Measurements from ENCODE around the gene DOCK7.
"Not testable (repeated sequence)": the region's sequence is repeated elsewhere in the genome, so short reads cannot be mapped to it uniquely, and the experiment has no call there.

Gene DOCK7

DNA sequence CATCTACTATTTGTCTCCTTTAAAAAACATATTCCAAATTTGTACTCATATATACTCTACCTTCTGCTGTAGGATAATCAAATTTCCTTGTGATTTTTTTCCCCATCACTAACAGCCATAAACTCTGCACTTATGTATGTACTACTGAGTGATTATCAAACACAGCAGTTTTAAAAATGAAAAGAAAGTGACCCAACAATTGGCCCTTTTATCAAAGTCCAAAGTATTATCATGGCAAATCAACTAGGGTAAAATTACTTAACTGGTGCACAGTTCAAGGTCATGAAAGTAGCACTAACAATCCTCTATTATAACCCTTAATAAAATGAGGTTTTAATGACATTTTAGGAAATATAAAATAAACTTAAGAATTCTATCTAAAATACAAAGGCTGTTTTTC lies 79.3 kb downstream of the DOCK7 start:
- no peak for DNase-seq (ENCODE audit: low read depth)

DNA sequence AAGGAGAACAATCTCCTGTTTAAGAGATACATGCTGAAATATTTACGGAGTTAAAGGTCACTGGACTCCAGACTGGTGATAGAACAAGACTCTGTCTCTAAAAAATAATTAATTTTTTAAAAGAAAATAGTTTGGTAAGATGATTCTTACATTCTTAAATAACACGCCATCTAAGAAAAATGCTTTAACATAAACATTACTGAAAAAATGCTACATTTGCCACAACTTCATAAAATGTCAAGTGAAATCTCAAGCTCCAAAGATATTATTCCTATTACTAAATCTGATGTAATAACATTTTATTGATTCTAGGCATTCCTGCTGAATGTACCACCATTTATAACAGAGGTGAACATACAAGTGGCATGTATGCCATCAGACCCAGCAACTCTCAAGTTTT lies 86.7 kb downstream of the DOCK7 start:
- DNase-seq (ENCODE audit: low read depth): no peak

DNA sequence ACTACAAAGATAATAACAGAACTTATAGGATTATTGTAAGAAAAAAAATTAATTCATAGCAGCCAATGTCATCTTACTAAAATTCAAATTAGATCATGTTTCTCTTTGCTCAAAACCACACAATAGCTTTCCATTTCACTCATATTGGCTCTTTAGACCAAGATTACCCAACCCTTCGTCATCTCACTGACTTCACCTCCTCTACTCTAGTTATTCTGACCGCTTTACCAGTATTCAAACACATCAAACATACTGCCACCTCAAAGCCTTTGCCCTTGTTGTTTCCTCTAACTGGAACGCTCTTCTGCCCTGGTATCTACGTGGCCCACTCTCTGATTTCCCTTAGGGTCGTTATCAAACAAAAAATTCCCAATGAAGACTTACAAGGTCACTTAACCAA lies 89.1 kb downstream of the DOCK7 start:
- no peak for DNase-seq (ENCODE audit: low read depth)

DNA sequence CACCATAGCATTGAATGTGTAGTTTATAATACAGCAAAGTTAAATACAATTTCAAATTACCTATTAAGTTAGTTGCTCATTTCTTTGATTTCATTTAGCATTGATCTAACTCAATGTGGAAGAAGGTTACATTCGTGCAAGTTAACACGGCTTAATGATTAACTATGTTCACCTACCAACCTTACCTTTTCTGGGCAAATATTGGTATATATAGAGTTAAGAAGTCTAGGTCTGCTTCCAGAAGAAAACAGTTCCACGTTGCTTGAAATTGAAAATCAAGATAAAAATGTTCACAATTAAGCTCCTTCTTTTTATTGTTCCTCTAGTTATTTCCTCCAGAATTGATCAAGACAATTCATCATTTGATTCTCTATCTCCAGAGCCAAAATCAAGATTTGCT lies 90.9 kb downstream of the DOCK7 start, which contains the start of gene ANGPTL3:
Gene ANGPTL3 (plus strand): TSS at position 240 of the 400 bp plus-strand sequence. CDS start 47 bp downstream, at position 287.
- no peak for DNase-seq (ENCODE audit: low read depth)

DNA sequence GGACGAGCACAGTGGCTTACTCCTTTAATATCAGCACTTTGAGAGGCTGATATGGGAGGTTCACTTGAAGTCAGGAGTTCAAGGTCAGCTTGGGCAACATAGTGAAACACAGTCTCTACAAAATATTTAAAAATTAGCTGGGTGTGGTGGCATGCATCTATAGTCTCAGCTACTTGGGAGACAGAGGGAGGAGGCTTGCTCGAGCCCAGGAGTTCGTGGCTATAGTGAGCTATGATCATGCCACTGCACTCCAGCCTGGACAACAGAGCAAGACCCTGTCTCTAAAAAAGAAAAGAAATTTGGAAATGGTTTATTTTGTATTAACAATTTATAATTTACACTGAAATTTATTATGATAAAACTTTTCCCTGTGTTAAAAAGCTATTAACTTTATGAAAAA lies 92.5 kb downstream of the DOCK7 start:
- no peak for DNase-seq (ENCODE audit: low read depth)

DNA sequence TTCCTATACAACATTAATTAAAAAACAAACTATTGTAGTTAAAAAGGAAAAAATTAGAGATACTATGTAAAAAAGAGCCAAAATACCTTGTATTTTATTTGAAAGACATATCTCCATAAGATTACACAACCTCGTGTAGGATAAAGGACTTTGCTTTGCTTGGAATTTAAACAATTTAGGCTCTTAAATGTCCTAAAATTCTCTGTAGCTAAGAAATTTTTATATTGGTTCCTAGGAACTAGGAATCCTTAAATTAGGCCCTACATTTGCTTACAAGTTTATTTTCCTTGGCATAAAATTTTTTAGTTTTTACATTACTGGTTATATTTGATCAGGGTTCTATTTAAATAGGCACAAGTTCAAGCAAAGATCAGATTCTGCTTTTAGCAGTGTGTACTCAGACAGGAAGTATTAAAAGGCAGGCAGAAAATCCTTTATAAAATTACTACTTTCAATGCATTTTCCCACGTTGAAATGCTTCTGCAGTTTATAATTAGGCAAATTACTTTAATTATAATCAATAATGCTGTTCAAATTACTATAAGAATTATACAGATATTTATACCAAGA lies 94.3 kb downstream of the DOCK7 start:
- no peak for DNase-seq (ENCODE audit: low read depth)

DNA sequence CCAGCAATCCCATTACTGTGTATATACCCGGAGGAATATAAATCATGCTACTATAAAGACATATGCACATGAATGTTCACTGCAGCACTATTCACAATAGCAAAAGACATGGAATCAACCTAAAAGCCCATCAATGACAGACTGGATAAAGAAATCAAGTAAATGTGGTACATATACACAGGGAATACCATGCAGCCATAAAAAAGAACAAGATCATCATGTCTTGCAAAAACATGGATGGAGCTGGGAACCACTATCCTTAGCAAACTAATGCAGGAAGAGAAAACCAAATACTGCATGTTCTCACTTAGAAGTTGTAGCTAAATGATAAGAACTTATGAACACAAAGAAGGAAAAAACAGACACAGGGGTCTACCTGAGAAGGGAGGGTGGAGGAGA lies 97.2 kb downstream of the DOCK7 start:
- DNase-seq (ENCODE audit: low read depth): no peak

DNA sequence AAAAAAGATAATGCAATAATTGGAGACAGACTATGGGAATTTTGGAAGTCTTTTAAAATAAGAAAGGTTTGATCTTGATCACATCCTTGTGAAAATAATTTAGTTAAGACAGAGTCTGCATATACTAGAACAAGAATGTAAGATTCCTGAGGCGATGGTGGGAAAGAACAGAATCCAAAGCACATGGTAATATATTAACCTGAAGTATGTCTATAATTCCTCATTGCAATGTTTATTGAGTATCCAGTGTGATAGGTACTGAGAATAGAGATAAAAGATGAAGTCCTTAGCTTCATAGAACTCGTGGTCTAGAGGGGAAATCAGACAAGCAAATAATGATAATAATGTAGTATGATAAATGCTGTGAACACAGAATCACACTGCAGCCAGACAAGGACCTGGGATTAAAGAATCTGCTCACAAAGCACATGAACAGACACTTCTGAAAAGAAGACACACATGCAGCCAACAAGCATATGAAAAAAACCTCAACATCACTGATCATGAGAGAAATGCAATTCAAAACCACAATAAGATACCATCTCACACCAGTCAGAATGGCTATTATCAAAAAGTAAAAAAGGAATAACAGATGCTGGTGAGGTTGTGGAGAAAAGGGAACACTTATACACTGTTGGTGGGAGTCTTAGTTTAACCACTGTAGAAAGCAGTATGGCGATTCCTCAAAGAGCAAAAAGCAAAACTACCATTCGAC lies 97.8 kb downstream of the DOCK7 start:
- no peak for DNase-seq (ENCODE audit: low read depth)

DNA sequence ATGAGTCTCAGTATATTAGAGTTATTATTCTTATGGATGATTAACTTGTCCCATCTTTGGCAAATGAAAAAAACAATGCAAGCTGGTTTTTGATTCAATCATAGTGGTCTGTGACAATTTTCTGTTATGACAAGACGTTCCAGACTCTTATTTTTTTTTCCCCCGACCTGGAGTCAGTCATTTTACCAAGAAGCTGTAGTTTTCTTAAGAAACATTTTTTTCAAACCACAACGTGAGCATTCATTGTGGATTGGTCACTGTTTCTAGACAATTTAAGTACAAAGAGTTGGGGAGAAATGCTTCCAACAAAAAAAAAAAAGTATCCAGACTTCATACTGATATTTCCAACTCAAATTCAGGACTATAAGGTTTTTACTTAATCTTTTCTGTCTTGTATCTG lies 98.9 kb downstream of the DOCK7 start:
- no peak for DNase-seq (ENCODE audit: low read depth)

DNA sequence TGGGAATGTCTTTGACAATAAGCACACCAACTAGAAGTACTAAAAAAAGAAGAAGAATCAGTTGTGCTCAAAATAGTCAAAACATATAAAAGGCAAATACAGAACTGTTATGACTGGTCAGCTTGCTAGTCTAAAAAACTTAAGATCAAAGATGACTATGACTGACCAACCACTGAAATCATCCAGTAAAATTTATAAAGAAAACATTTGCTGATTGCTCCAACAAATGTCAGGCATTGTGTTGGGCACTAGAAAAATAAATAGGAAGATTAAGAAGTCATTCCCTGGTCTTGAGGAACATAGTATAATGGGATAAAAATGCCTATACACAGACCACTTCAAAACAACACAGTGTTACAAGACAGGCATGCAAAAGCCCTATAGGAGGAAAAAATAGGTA lies 100.2 kb downstream of the DOCK7 start:
- DNase-seq (ENCODE audit: low read depth): no peak

DNA sequence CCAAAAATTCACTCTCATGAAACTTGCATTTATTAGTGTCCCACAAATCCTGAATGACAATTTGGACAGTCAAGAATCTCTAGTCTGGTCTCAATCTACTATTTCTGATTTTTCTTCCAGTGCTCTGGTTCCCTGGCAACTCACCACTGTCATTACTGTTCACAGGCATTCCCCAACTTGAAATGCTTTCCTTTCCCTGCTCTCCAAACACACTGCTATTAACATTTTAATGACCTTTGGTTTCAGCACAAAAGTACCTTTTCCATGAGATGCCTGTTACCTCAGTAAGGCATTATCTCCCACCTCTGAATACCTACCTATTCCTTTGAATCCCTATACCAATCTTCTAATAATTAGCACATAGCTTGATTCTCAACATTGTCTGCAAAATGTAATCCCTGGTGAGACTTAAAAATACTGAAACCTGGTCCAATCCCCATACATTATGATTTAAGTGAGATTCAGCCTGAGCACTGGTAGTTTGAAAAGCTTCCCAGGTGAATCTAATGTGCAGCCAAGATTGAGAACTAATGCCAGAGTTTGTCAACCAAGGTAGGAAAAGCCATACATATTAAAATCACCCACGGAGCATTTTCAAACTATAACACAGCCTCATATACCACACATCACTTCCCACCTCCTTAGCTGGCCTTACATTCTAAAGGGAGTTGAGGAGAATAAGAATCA lies 102.6 kb downstream of the DOCK7 start:
- DNase-seq (ENCODE audit: low read depth): no peak

DNA sequence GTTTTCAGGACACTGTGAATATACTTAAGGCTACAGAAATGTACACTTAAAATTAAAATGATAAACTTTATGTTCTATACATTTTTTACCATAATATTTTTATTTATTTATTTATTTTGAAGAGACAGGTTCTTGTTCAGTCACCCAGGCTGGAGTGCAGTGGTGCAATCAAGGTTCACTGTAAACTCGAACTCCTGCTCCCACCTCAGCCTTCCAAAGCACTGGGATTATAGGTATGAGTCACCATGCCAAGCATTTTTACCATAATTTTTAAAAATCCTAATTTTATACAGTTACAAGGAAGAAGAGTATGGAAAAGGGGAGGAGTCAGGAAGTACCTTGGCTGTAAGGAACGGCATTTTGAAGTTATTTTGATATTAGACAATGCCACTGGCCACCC lies 114.5 kb downstream of the DOCK7 start:
- no peak for DNase-seq (ENCODE audit: low read depth)

DNA sequence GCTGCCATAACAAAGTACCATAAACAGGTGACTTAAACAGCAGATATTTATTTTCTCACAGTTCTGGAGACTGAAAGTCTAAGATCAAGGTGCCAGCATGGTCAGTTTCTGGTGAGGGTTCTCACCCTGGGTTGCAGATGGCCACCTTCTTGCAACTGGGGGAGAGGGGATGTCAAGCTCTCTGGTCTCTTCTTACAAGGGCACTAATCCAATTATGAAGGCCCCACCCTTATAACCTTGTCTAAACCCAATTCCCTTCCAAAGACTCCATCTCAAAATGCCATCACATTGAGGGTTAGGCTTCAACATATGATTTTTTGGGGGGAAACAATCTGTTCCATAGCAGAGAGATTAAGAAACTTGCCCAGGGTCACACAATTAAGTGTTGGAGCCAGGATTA lies 115.7 kb downstream of the DOCK7 start:
- no peak for DNase-seq (ENCODE audit: low read depth)

DNA sequence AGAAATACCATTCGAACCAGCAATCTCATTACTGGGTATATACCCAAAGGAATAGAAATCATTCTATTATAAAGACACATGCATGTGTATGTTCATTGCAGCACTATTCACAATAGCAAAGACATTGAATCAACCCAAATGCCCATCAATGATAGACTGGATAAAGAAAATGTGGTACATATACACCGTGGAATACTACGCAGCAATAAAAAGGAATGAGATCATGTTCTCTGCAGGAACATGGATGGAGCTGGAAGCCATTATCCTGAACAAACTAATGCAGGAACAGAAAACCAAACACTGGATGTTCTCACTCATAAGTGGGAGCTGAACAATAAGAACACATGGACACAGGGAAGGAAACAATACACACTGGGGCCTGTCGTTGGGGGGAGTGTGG lies 116.7 kb downstream of the DOCK7 start:
- not testable (repeated sequence) for DNase-seq (ENCODE audit: low read depth)

DNA sequence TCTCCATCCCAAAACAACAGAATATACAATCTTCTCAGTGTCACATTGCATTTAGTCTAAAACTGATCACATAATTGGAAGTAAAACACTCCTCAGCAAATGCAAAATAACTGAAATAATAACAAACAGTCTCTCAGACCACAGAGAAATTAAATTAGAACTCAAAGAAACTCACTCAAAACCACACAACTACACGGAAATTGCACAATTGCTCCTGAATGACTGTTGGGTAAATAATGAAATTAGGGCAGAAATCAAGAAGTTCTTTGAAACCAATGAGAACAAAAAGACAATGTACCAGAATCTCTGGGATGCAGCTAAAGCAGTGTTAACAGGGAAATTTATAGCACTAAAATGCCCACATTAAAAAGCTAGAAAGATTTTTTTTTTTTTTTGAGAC lies 120.3 kb downstream of the DOCK7 start:
- not testable (repeated sequence) for DNase-seq (ENCODE audit: low read depth)

DNA sequence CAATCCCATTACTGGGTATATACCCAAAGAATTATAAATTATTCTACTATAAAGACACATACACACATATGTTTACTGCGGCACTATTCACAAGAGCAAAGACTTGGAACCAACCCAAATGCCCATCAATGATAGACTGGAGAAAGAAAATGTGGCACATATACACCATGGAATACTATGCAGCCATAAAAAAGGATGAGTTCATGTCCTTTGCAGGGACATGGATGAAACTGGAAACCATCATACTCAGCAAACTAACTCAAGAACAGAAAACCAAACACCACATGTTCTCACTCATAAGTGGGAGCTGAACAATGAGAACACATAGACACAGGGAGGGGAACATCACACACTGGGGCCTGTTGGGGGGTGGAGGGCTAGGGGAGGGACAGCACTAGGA lies 121.0 kb downstream of the DOCK7 start:
- DNase-seq (ENCODE audit: low read depth): not testable (repeated sequence)

DNA sequence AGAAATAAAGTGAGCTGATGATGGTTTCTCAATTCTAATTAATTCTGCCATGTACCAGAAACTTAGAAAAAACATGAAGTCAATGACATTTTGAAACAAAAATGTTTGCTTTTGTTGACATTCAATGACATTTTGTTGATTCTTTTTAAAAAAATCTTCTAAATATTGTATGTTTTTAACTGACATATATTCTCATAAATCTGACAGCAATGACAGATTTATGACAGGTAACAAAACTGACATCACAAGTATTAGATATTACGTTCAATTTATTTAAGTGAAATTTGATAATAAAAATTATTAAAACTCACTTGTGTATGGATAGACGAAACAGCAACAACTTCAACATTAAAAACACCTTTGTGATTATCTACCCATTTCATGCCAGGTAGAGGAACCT lies 126.9 kb downstream of the DOCK7 start:
- DNase-seq (ENCODE audit: low read depth): no peak

DNA sequence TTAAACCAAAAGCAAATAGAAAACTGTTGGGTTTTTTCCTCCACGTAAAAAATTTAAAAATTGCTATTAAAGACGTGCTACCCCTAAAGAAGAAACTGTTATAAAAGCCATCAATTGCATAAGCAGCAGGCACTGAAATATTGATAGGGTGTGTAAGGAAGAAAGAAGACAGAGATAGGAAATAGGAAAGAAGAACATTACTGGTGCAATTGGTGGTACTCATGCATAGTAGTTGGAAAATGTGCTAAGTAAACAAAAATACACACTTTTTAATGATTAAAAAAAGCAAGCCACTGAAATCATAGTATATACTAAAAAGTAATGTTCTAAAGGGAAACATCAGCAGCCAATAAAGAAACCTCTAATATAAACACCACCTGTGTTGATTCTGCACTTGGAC lies 143.6 kb downstream of the DOCK7 start:
- no peak for DNase-seq (ENCODE audit: low read depth)

DNA sequence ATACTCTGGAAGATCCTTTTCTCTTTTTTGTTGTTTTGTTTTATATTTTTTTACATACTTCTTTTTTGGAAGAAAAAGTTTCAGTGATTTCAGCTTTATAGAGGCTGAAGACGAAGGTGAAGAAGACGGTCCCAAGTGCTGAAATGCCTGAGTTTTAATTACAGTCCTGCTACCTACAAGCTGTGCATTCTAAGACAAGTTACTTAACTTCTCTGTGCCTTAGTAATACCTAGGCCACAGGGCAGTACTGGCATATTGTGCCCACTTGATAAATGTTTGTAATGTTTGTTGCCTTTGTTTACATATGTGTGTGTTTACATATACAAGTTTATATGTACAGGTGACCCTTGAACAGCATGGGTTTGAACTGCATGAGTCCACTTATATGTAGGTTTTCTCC lies 147.1 kb downstream of the DOCK7 start:
- DNase-seq (ENCODE audit: low read depth): no peak

DNA sequence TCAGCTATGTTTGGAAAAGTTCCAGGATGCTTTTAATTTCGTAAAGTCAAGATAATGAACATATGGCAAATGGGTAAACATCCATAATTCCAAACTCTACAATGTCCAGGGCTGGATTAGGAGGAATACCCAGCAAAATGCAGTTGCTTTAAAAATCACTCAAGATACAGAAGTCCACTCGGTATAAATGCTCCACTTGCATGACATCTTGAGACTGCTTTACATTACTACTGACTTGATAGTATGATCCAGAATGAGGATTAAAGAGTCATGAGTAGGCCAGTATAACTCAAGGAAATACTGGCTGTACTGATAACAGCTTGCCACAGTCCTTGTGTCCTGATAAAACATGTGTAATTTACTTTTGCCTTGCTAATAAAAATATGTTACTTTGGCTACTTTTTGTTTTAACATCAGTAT lies 149.1 kb downstream of the DOCK7 start:
- DNase-seq (ENCODE audit: low read depth): no peak

DNA sequence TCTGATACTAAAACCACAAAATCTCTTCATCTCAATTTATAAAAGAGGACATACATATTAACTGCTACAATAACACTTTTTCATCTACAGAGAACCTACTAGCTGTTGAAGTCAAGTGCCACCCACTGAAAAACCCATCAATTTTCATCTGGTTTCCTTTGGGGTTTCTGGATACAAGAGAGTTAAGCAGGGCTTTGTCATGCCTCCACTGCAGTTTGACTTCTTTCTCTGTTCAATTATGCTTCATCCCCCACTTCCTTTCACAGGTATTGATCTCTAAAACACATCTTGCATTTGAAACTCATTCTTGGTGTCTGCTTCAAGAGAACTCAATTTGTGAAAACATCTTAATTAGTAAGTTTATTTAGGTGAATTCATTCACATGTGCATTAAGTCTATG lies 151.3 kb downstream of the DOCK7 start:
- DNase-seq (ENCODE audit: low read depth): no peak

DNA sequence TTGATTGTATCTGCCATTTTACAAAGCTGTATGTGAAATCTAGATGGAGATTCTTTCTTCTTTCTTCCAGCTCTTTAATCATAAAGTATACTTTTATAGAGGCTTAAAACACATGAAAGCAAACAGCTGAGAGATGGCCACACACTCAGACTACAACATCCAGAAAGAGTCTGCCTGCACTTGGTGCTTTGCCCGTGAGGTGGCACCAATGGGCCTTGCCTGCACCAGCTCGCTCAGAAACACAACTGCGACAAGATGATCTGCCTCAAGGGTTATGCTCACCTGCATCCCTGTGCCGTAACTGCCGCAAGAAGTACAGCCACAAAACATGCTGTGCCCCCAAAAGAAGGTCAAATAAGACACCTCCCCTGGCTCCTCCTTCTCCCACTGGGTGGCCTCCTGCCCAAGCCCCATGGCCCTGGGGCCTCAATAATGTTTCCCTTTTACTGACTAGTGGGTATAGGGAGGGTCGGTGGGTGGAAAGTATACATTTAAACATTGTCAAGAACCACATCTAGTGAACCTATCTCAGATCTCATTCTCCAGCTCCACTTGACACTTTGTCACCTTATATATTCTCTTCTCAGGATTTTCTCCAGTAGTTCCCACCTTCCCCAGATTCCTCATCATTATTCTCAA lies 157.6 kb downstream of the DOCK7 start:
- no peak for DNase-seq (ENCODE audit: low read depth)

DNA sequence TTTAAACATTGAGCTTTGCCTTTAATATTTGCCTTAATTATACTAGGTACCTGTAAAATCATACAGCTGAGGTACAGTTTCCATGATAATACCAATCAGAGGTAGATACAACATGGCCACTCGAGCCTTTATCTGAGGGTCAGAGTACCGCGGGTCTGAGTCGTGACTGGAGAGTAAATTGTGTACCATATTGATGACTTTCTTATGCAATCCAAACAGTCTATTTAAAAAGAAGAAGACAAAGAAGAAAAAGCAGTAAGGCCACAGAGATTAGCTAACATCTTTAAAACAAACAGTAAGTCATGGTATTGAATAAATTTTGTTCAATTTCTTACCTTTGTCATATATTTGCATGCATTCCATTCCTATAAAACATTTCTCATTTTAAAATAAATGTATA lies 159.0 kb downstream of the DOCK7 start:
- no peak for DNase-seq (ENCODE audit: low read depth)

All from stimulated activated CD8-positive, alpha-beta memory T cell treated with anti-CD3 and anti-CD28 coated beads, Interleukin-7, amount 100 ng/mL, for 24 hours (primary cell).